ENCODE data around the gene PMPCA. TPM values are rescaled to one million over a fixed set of nuclear protein-coding genes. Genes with fewer than 3 reads are reported as not detected.

The PMPCA gene
- total RNA-seq, 1 experiment from 2014 or later = 94.5 TPM

DNA sequence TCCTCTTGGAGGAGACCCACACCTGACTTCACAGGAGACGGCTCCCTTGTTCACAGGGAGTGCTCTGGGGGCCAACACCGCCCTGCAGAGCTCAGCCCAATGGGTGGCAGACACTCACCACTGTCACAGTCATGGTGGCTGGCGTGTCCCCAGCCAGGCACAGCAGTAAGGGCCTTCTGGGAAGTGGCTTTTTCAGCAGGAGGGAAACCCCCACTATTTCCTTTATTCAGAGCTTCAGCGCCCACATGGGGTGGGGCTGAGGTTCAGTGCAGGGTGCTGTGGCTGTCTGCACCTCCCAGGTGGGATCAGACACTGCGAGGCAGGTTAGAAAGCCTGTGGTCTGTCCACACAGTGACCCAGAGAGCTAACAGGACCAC lies 6.9 kb upstream of the PMPCA start:
- Histone ChIP-seq H3K27ac (ENCODE audit: insufficient read length, low read depth, low read length) (no peak overlapping the region), H3K4me2 (ENCODE audit: insufficient read depth, insufficient read length, low read length) (no peak overlapping the region), H4K91ac (ENCODE audit: insufficient read length, low read depth, low read length) (no peak overlapping the region), H2AFZ (ENCODE audit: low read length) (no peak overlapping the region), H3K18ac (ENCODE audit: insufficient read length, low read depth, low read length) (no peak overlapping the region), H4K8ac (replicated peaks; ENCODE audit: insufficient read length, low read depth, low read length) (no peak overlapping the region), H3T11ph (ENCODE audit: low read length) (no peak overlapping the region), H3K27me3 (ENCODE audit: insufficient read depth, low read length) (no peaks in the 10 kb centered on the region), H3K4me1 (ENCODE audit: insufficient read depth, low read length) (no peaks in the 10 kb centered on the region), H3K79me1 (ENCODE audit: insufficient read depth, low read depth, low read length, poor library complexity, severe bottlenecking) (peaks cover 8% of the 10 kb centered on the region), H2AK5ac (ENCODE audit: insufficient read length, low read length) (no peak overlapping the region), H3K9me3 (ENCODE audit: control insufficient read depth, low read depth, low read length) (no peaks in the 10 kb centered on the region), H3K23ac (ENCODE audit: insufficient read length, low read depth, low read length) (no peak overlapping the region), H3K23me2 (ENCODE audit: insufficient read length, low read depth, low read length, poor library complexity, severe bottlenecking) (peaks cover 6% of the 10 kb centered on the region), H2BK12ac (ENCODE audit: insufficient read length, low read depth, low read length) (no peak overlapping the region), H2BK5ac (ENCODE audit: insufficient read length, low read length) (no peak overlapping the region), H3K14ac (ENCODE audit: insufficient read depth, low read length) (no peak overlapping the region), H3K4ac (ENCODE audit: low read depth, low read length) (no peak overlapping the region), H4K5ac (ENCODE audit: insufficient read length, low read depth, low read length) (no peak overlapping the region), H3K79me2 (ENCODE audit: insufficient read depth, low read length) (peaks cover 12% of the 10 kb centered on the region; the same call in 1 of the 2 replicates), H3K56ac (ENCODE audit: insufficient read length, low read depth, low read length) (no peak overlapping the region), H3K9ac (ENCODE audit: extremely low read depth, insufficient read length, low read length) (no peak overlapping the region), H2BK120ac (ENCODE audit: low read depth, low read length, poor library complexity, severe bottlenecking) (no peak overlapping the region), H2BK15ac (ENCODE audit: low read depth, low read length) (no peak overlapping the region), H4K20me1 (ENCODE audit: control insufficient read depth, insufficient read depth, insufficient read length) (no peaks in the 10 kb centered on the region), H2BK20ac (ENCODE audit: low read depth, low read length, poor library complexity, severe bottlenecking) (no peak overlapping the region)
- Mint-ChIP-seq H3K27me3 (ENCODE audit: low read depth) (no peaks in the 10 kb centered on the region; the same call in 1 of the 2 replicates), H3K4me3 (no peak overlapping the region), H3K27ac (no peak overlapping the region), H3K36me3 (ENCODE audit: insufficient read depth in 1 of 3, low read depth in 3 of 3) (peaks cover 26 to 71% (median 57%) of the 10 kb centered on the region in 3 experiments), H3K4me1 (peaks cover 11 to 13% of the 10 kb centered on the region in 2 experiments), H3K9me3 (no peaks in the 10 kb centered on the region)
- TF ChIP-seq, protein P1, sequence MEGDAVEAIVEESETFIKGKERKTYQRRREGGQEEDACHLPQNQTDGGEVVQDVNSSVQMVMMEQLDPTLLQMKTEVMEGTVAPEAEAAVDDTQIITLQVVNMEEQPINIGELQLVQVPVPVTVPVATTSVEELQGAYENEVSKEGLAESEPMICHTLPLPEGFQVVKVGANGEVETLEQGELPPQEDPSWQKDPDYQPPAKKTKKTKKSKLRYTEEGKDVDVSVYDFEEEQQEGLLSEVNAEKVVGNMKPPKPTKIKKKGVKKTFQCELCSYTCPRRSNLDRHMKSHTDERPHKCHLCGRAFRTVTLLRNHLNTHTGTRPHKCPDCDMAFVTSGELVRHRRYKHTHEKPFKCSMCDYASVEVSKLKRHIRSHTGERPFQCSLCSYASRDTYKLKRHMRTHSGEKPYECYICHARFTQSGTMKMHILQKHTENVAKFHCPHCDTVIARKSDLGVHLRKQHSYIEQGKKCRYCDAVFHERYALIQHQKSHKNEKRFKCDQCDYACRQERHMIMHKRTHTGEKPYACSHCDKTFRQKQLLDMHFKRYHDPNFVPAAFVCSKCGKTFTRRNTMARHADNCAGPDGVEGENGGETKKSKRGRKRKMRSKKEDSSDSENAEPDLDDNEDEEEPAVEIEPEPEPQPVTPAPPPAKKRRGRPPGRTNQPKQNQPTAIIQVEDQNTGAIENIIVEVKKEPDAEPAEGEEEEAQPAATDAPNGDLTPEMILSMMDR (conservative IDR thresholded peaks at IDR 0.05) = no peak
- WGBS (ENCODE audit: extremely low coverage, insufficient read length, low lambda C conversion rate) = no CpG with 5 or more reads among the region's 5 CpGs
- DNase-seq = no peak
